Measurements from ENCODE around the gene ANKRD33. TPM values are rescaled to one million over a fixed set of nuclear protein-coding genes. Genes with fewer than 3 reads are reported as not detected.

ANKRD33 gene
- total and polyA plus RNA-seq, 2 of the 13 experiments (the other 11 are each of a cell fraction or from before 2014, with no cell fraction given), result 0.04 TPM; not detected in 1

GRCh38 chr12:51888316-51889215 is 663 bp downstream of the ANKRD33 start:
- H3K4me1 ChIP-seq (ENCODE audit: insufficient read depth, low read length), result peaks cover 46% of the 10 kb centered on the region
- in situ Hi-C loops (cut with HindIII; ENCODE audit: extremely low pct_ligation_motif_present, low pct_unique_long_range_greater_than_20kb), result no loop called here
- intact Hi-C loops (cut with micrococcal nuclease; ENCODE audit: unreplicated experiment), result no loop called here
- peaks cover 7 to 13% of the 10 kb centered on the region in 2 experiments; a peak in 3 of 5 replicates for H3K27me3 ChIP-seq (ENCODE audit: control insufficient read depth in 1 of 2, insufficient read depth in 2 of 2, low read length in 2 of 2)
- POLR2A ChIA-PET, result no interaction called here
- DNase-seq (ENCODE audit: low spot score) (no peak), ATAC-seq (no peak), FAIRE-seq (no peak)
- no peak overlapping the region for H3K4me2 ChIP-seq (ENCODE audit: low read depth, low read length)
- no peaks in the 10 kb centered on the region for H4K20me1 ChIP-seq (ENCODE audit: insufficient read depth, low read length)
- no peaks in the 10 kb centered on the region for H3K79me2 ChIP-seq (ENCODE audit: insufficient read depth, low read length)
- no TSS peak for BruUV-seq (replicated peaks)
- no peaks in the 10 kb centered on the region for H3K9me3 ChIP-seq (ENCODE audit: low read length)
- H3K4me3 ChIP-seq (replicated peaks in 1 of 3; ENCODE audit: insufficient read depth in 1 of 3, low read depth in 2 of 3, low read length in 3 of 3), result no peak overlapping the region
- TF ChIP-seq TEF (CRISPR knock-in tag; IDR thresholded peaks at IDR 0.05) (no peak), ZNF513 (CRISPR knock-in tag; conservative IDR thresholded peaks at IDR 0.05) (no peak), ZNF720 (CRISPR knock-in tag; IDR thresholded peaks at IDR 0.05) (no peak), ZNF232 (CRISPR knock-in tag; IDR thresholded peaks at IDR 0.05; ENCODE audit: borderline replicate concordance) (no peak), ZBTB39 (CRISPR knock-in tag; IDR thresholded peaks at IDR 0.05) (no peak), HDAC6 (IDR thresholded peaks at IDR 0.05; ENCODE audit: low read depth, low read length) (no peak), ZNF704 (CRISPR knock-in tag; IDR thresholded peaks at IDR 0.05; ENCODE audit: borderline replicate concordance) (no peak), MLX (CRISPR knock-in tag; IDR thresholded peaks at IDR 0.05) (no peak), ZSCAN25 (CRISPR knock-in tag; IDR thresholded peaks at IDR 0.05) (no peak), IRF1 (CRISPR knock-in tag; IDR thresholded peaks at IDR 0.05; ENCODE audit: low read depth) (no peak), RARA (CRISPR knock-in tag; IDR thresholded peaks at IDR 0.05) (no peak), ZNF180 (CRISPR knock-in tag; IDR thresholded peaks at IDR 0.05; ENCODE audit: borderline replicate concordance, low read depth) (no peak), ESRRA (CRISPR knock-in tag; IDR thresholded peaks at IDR 0.05; ENCODE audit: low read depth) (no peak)
- CTCF ChIA-PET (ENCODE audit: low intra/inter-chr PET ratio, low total read pairs), result no interaction called here
- H3K27ac ChIP-seq (ENCODE audit: extremely low read length, insufficient read depth, low read length), result no peak overlapping the region
- WGBS (ENCODE audit: low lambda C conversion rate), result 48% methylated on average over 5 of the region's 15 CpGs
- H3K9ac ChIP-seq (ENCODE audit: insufficient read depth, low read depth, low read length), result no peak overlapping the region
- no peak overlapping the region for H2AFZ ChIP-seq (ENCODE audit: low read length)
- H3K36me3 ChIP-seq (replicated peaks in 1 of 2; ENCODE audit: control insufficient read depth in 1 of 2, insufficient read depth in 2 of 2, low read length in 2 of 2), result no peaks in the 10 kb centered on the region
